IMR-90 (cell line): ENCODE data around the gene C17orf107.

Experiments
- CEBPB ChIP-seq: IDR thresholded peaks from 2 replicates; pipeline ENCODE4 v1.6.1; 2012; ENCODE audit warnings: low read depth, low read length, improper control_type of control experiment
- TF ChIP-seq, protein P1 (sequence below): fragments of 150-350 bp; IDR thresholded peaks from 2 replicates; pipeline ENCODE4 v1.6.1; 2017; ENCODE audit warnings: mild to moderate bottlenecking, antibody characterized with exemption, low read length, low read depth
- TF ChIP-seq, protein P2 (sequence below): conservative IDR thresholded peaks from 2 replicates; pipeline ENCODE4 v1.5.1; 2012; ENCODE audit warnings: mild to moderate bottlenecking, low read depth, low read length, improper control_type of control experiment

DNA sequence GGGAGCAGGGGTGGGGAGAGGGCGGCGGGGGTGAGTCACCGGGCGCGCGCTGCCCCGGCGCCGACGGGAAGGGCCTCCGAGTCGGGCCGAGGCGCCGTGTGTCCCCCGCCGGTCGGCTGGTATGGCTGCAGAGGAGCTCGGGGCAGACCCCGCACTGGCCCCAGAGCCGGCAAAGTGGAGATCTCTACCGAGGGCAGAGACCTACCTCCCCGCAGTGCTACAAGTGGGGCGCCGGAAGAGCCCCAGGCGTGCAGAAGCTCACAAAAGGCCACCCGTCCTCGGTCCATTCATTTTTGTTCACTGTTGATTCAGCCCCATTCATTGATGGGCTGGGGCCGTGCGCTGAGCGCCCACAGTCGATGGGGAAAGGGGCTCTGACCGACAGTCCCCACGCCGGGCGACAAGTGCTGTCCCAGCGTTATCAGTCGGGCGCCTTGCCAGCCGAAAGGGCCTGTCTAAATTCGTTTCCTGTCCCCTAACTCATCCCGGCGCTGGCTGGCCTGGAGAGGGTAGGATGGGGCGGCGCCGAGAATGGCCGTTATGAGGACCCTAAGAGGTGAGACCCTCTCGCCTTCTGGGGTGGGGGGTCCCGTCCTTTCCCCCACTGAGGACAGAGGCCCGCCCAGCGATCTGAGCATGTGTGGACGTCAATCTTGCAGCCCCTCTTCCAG, 50.9 kb downstream of the C17orf107 start:
- TF ChIP-seq, protein P1, sequence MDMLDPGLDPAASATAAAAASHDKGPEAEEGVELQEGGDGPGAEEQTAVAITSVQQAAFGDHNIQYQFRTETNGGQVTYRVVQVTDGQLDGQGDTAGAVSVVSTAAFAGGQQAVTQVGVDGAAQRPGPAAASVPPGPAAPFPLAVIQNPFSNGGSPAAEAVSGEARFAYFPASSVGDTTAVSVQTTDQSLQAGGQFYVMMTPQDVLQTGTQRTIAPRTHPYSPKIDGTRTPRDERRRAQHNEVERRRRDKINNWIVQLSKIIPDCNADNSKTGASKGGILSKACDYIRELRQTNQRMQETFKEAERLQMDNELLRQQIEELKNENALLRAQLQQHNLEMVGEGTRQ, result no peak
- no peak for TF ChIP-seq CEBPB
- TF ChIP-seq, protein P2, sequence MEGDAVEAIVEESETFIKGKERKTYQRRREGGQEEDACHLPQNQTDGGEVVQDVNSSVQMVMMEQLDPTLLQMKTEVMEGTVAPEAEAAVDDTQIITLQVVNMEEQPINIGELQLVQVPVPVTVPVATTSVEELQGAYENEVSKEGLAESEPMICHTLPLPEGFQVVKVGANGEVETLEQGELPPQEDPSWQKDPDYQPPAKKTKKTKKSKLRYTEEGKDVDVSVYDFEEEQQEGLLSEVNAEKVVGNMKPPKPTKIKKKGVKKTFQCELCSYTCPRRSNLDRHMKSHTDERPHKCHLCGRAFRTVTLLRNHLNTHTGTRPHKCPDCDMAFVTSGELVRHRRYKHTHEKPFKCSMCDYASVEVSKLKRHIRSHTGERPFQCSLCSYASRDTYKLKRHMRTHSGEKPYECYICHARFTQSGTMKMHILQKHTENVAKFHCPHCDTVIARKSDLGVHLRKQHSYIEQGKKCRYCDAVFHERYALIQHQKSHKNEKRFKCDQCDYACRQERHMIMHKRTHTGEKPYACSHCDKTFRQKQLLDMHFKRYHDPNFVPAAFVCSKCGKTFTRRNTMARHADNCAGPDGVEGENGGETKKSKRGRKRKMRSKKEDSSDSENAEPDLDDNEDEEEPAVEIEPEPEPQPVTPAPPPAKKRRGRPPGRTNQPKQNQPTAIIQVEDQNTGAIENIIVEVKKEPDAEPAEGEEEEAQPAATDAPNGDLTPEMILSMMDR, result no peak
